Kidney (tissue), 14 donors: Measurements from ENCODE around the gene GRAMD4. TPM values are rescaled to one million over a fixed set of nuclear protein-coding genes. Genes with fewer than 3 reads are reported as not detected.

ENCODE experiments used
- DNase-seq, 5 donors: peaks; one replicate each; pipeline ENCODE4 v3.0.0-alpha.2; 2013 to 2020
- FAIRE-seq: peaks from 2 replicates; lab custom pipeline; 2012; peaks lifted over from hg19 to GRCh38; lab: Jason Lieb, UNC
- H3K27ac ChIP-seq, 2 donors: one replicate each; pipeline ENCODE4 v1.7.0; 2013; ENCODE audit warnings: low read depth in 2 of 2, low read length in 2 of 2, inconsistent platforms in 1 of 2
- H3K27me3 ChIP-seq: one replicate; pipeline ENCODE4 v1.7.1; 2013; ENCODE audit warnings: low read length, inconsistent platforms; ENCODE audit not compliant: control insufficient read depth, insufficient read depth
- H3K36me3 ChIP-seq, 3 donors: one replicate each; pipeline versions ENCODE4 v1.7.0 to v1.7.1; 2013; ENCODE audit warnings: low read length in 3 of 3, control low read depth in 1 of 3, inconsistent platforms in 1 of 3; ENCODE audit not compliant: insufficient read depth in 3 of 3, control insufficient read depth in 2 of 3
- H3K4me1 ChIP-seq, 3 donors: one replicate each; pipeline versions ENCODE4 v1.7.0 to v1.7.1; 2013; ENCODE audit warnings: low read length in 3 of 3, inconsistent platforms in 1 of 3, low read depth in 1 of 3; ENCODE audit not compliant: control insufficient read depth in 2 of 3, insufficient read depth in 2 of 3
- H3K4me3 ChIP-seq, 3 donors: one replicate each; pipeline versions ENCODE4 v1.7.0 to v1.8.1; 2013; ENCODE audit warnings: low read length in 3 of 3, control low read depth in 1 of 3, inconsistent platforms in 1 of 3
- H3K9ac ChIP-seq, 3 donors: one replicate each; pipeline versions ENCODE4 v1.7.0 to v1.7.1; 2013; ENCODE audit warnings: low read length in 3 of 3, control low read depth in 1 of 3, inconsistent platforms in 1 of 3
- H3K9me3 ChIP-seq, 3 donors: one replicate each; pipeline versions ENCODE4 v1.7.0 to v1.7.1; 2013; ENCODE audit warnings: low read length in 3 of 3, control low read depth in 1 of 3, inconsistent platforms in 1 of 3; ENCODE audit not compliant: control insufficient read depth in 2 of 3, insufficient read depth in 1 of 3
- intact Hi-C: fragments of 100-400 bp; cut with DNase I; formaldehyde crosslinking; loops from one replicate; pipeline ENCODE4 v1.11.1; 2022
- polyA plus RNA-seq: library from polyadenylated mRNA; stranded (reverse); fragments of 350-450 nt; fragmentation: Illumina TruSeq; extraction: RNeasy Lipid Tissue Mini Kit (QIAGEN cat#74804); gene quantifications from one replicate; pipeline ENCODE4 v1.2.3, GENCODE V29; 2014; ENCODE audit warnings: low read depth, low replicate concordance; ENCODE audit not compliant: insufficient read depth
- total RNA-seq: library from RNA; stranded (reverse); fragmentation: NEBNext Ultra II Directional; extraction: Animal tissue kit (Norgen Biotek cat#: 25700); gene quantifications from one replicate; pipeline ENCODE4 v1.2.1, GENCODE V29; 2021
- TF ChIP-seq, protein P1 (sequence below): IDR thresholded peaks from 3 replicates; pipeline ENCODE4 v1.5.1; 2012; ENCODE audit warnings: mild to moderate bottlenecking, moderate library complexity, borderline replicate concordance; ENCODE audit not compliant: insufficient read depth; ENCODE audit errors: extremely low read depth
- donor health status: control.
- donor health status: control.
- donor health status: control.
- donor health status: control.
- donor health status: control.
- donor health status: DM: yes; HTN: yes; CAD: no.
- donor health status: Normal renal cell carcinoma (clear cell type).

The GRAMD4 gene
- total and polyA plus RNA-seq, 2 donors from 2014 or later: 12.1 to 58.2 TPM

DNA sequence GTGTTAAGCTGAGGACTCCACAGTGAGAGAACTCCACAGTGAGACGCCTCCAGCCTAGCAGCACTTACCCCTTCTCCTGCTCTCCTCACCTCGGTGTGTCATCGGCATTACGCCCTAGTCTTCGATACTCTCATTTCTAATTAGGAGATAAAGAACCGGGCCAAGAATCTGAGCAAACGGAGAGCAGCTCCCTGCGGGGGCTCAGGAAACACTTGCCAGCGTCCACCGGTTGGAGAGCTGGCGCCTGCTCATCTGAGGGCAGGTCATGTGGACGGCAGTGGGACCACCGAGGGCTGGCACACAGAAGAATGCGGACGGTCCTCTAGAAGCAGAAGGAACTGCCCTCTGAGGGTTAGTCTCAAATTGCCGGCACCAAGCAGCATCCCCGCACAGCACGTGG is 104.9 kb downstream of the GRAMD4 start:
- Histone ChIP-seq H3K9ac (no peak overlapping the region), H3K4me3 (no peak overlapping the region), H3K27ac (no peak overlapping the region), H3K27me3 (no peaks in the 10 kb centered on the region), H3K36me3 (peaks cover 1 to 2% (median 2%) of the 10 kb centered on the region in 3 donors), H3K4me1 (peaks cover 0 to 26% (median 18%) of the 10 kb centered on the region in 3 donors), H3K9me3 (no peaks in the 10 kb centered on the region)
- FAIRE-seq: no peak
- intact Hi-C loops: no loop called here
- no peak for DNase-seq
- TF ChIP-seq, protein P1, sequence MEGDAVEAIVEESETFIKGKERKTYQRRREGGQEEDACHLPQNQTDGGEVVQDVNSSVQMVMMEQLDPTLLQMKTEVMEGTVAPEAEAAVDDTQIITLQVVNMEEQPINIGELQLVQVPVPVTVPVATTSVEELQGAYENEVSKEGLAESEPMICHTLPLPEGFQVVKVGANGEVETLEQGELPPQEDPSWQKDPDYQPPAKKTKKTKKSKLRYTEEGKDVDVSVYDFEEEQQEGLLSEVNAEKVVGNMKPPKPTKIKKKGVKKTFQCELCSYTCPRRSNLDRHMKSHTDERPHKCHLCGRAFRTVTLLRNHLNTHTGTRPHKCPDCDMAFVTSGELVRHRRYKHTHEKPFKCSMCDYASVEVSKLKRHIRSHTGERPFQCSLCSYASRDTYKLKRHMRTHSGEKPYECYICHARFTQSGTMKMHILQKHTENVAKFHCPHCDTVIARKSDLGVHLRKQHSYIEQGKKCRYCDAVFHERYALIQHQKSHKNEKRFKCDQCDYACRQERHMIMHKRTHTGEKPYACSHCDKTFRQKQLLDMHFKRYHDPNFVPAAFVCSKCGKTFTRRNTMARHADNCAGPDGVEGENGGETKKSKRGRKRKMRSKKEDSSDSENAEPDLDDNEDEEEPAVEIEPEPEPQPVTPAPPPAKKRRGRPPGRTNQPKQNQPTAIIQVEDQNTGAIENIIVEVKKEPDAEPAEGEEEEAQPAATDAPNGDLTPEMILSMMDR: no peak

DNA sequence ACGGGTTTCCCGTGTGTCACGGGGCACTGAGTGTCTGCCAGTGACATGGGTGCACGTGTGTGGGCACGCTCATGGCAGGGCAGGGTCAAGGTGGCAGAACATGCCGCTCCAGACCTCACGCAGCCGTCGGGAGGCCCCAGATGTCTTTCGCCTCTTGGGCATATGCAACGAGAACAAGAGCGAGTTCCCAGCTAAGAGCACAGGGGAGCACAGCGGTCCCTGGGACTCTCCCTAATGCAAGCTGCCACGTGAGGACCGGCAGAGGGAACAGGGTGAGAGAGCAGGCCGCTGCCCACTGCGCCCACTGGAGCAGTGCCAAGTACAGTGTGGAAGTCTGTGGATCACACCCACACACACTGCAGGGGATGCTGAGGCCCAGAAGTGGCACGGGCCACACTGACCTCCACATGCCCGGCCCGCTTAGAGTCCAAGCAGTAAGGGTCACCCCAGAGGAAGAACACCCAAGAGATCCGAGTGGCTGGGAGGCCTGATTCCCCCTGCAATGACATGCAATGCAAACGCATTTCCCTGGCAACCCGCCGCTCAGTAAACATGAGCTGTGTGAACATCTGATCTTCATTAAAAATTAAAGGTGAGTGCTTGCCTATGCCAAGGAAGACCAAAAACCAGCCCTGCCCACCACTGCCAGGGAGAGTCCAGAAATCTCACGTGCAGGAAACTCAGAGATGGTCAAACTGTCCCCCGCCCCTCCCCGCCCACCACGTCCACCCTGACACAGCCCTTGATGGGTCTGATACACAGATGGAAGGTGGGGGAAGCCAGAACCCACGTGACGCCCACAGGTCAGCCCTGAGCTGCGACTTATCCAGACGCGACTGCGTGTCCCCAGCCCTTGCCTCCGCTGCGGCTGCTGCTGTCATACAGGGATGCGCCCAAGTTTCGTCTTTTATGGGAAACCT is 106.1 kb downstream of the GRAMD4 start:
- FAIRE-seq (no peak), DNase-seq (no peak)
- peak overlapping the region in 1 of 2 donors; percentile 3 for H3K27ac ChIP-seq
- H3K27me3 ChIP-seq: no peaks in the 10 kb centered on the region
- H3K4me3 ChIP-seq: no peak overlapping the region
- intact Hi-C loops: no loop called here
- peak overlapping the region in 1 of 3 donors; percentile 46 for H3K9ac ChIP-seq
- H3K4me1 ChIP-seq: peaks cover 0 to 36% (median 30%) of the 10 kb centered on the region in 3 donors
- TF ChIP-seq, protein P1: no peak
- peaks cover 0 to 2% (median 0%) of the 10 kb centered on the region in 3 donors for H3K36me3 ChIP-seq
- H3K9me3 ChIP-seq: no peaks in the 10 kb centered on the region

DNA sequence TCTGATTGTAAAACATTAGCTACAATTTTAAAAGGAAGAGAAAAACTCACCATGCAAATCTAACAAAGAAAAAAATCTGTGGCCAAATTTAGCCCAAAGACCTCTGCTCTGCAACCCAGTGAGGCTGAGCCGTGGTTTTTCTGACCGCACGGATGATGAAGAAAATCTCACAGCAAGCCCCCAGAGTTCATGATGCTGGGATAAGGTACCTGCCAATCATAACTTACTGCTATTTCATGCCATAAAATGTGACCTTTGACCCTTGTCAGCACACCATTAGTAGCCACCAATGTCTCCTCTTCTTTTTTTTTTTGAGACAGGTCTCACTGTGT is 106.8 kb downstream of the GRAMD4 start:
- Histone ChIP-seq H3K4me1 (peaks cover 0 to 42% (median 36%) of the 10 kb centered on the region in 3 donors), H3K4me3 (no peak overlapping the region), H3K9ac (no peak overlapping the region), H3K27ac (no peak overlapping the region), H3K27me3 (no peaks in the 10 kb centered on the region), H3K36me3 (no peaks in the 10 kb centered on the region), H3K9me3 (no peaks in the 10 kb centered on the region)
- DNase-seq (no peak), FAIRE-seq (no peak)
- intact Hi-C loops: no loop called here
- TF ChIP-seq, protein P1: no peak
